Activated CD4-positive, alpha-beta T cell treated with anti-CD3 and anti-CD28 coated beads, Interleukin-2, Interleukin-4, amounts not matched to agents 100 ng/mL and 50 ng/mL, durations not matched to agents 16 hours and 8 hours (primary cell): ENCODE data around the gene IRF4.

Source experiments
- DNase-seq: peaks from one replicate; pipeline ENCODE4 v3.0.0-alpha.2; 2020; ENCODE audit warnings: low spot score

IRF4 gene

DNA sequence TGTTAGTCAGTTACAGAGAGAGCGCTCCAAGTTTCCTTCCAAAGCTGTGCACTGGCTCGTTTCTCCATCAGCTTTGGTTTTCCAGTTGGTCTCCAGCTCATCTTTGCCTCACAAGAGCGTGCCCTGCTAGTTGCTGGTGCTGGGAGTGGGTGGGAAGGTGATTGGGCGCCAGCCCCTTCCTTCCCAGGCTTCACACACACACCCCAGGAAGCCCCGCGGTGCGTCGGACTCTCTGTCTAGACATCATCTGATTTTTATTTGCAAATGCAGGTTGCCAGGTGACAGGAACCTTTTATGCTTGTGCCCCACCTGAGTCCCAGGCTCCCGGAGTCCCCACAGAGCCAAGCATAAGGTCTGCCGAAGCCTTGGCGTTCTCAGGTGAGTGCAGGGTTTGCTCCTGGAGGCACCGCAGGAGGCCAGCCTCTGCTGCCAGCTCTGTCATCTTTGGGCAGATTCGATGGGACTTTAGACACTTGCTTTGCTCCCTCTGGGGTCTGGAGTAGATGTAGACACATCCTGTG, 7.1 kb downstream of the IRF4 start:
- no peak for DNase-seq

DNA sequence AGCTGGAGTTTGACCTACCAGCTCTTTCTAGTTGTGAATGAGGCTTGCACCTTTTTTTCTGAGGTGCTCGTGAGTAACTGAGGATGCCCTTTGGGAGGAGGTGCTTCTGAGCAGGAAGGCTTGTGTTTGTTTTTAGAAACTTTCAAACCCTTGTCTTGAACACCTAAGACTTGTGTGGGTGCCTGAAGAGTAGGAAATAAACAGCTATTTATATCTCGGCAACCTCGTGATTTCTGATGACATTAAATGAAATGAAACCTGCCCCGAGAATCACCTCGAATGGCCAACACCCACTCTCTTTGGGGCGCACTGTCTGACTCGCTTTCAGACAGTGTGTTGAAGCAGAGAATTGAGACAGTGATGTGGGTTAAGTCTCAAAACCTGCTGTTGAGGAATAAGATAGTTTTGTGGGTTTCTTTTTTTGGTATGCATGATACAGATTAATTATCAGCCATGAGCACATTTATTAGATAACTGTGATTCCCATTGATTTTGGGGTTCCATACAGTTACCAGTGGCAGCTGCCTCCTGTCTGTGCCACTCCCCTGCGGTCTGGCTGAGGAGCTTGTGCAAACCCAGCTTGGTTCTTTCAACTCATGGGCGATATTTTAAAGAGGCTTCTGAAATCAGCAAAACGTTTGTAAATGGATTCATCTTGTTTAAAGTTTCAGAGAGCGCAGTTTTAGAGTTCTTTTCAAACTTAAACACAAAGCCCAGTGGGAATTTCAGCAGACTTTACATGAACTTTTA, 8.4 kb downstream of the IRF4 start:
- DNase-seq = peak; percentile 53

DNA sequence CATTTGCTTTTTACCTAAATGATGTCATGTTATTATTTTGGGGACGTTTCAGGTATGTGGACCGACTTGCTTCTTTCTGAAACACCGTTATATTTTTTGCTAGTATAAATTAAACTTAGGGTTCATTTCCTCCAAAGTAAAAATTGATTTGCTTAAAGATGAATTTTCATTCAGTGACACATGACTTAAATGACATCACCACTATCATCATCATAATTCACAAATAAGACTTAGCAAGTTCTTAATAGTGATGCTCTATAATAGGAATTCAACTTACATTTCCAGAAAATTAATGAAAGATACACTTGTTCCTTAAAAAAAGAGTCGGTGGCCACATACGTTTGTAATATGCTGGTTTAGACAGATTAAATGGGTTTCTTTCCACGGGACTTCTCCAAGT, 9.3 kb downstream of the IRF4 start:
- no peak for DNase-seq

DNA sequence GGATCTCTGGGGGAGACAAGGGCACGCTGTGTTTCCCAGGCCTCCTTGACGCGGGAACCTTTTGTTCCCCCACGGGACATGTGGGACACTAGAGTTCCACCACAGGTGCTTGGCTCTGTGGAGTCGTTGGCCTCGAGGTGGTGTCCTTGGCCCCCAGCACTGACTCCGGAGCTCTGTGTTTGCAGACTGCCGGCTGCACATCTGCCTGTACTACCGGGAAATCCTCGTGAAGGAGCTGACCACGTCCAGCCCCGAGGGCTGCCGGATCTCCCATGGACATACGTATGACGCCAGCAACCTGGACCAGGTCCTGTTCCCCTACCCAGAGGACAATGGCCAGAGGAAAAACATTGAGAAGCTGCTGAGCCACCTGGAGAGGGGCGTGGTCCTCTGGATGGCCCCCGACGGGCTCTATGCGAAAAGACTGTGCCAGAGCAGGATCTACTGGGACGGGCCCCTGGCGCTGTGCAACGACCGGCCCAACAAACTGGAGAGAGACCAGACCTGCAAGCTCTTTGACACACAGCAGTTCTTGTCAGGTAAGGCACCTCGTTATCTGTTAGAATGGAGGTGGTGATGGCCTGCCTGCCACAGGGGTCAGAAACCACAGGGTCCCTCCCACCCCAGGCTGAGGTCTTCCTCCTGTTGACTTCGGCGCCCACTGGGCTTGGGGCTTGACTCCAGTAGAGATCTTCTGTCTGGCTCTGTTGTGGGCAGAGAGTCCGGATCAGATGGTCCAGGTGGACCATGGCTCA, 9.9 kb downstream of the IRF4 start:
- DNase-seq = no peak

DNA sequence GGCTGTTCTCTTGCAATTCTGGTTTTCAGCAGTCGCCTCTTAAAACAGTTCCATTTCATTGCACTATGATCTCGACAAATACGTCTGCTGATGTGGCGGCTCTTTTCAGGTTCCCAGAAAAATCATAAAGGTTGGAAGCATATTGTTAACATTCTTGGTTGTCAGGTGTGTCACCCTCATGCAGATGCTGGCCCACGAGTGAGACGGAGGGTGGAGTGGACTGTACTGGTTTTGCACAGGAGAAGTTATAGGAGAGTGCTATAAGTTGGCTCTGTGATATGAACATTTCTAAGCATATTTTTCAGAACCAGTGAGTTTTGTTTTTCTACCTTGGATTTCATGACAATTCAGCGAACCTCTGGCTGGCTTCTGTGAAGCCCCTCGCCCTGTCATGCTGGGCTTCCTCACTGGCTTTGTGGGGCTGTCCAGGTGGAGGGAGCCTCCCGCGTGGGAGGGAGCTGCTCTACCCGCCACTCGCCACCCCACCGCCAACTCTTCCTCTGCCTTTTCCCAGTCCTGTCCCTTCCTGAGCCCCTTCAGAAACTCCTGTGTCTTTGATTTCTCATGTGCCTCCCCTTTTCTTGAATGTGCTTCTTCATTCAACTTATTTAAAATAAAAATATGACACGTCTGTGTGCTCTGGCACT, 10.6 kb downstream of the IRF4 start:
- DNase-seq = no peak

DNA sequence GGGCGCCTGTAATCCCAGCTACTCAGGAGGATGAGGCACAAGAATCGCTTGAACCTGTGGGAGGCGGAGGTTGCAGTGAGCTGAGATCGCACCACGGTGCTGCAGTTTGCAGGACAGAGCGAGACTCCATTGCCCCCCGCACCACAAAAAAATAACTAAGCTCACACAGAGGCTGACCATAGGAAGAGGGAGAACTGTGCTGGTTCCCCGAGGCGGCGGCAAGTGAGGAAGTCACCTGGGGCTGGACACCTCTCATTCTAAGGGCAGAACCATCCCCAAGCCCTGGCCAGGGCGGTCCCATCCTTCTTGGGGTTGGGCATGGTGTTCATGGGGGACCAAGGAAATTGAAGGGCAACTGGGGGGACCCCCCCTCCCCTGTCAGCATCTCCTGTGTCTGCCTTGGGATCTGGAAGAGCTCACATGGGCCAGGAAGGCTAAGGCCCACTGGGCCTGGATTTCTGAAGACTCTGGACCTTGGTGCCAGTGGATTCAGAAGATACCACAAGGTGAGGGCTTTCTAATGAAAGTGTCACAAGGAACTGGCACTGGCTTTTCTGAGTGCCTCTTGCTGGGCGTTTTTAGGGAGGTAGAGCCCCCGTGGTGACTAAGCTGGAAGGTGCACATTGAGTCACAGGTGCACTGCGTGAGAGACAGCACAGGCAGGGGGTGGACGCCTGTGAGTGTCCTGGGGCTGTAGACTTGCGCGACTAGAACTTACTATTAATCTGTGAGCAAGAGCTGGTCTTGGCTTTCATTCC, 11.5 kb downstream of the IRF4 start:
- peak; percentile 74 for DNase-seq

DNA sequence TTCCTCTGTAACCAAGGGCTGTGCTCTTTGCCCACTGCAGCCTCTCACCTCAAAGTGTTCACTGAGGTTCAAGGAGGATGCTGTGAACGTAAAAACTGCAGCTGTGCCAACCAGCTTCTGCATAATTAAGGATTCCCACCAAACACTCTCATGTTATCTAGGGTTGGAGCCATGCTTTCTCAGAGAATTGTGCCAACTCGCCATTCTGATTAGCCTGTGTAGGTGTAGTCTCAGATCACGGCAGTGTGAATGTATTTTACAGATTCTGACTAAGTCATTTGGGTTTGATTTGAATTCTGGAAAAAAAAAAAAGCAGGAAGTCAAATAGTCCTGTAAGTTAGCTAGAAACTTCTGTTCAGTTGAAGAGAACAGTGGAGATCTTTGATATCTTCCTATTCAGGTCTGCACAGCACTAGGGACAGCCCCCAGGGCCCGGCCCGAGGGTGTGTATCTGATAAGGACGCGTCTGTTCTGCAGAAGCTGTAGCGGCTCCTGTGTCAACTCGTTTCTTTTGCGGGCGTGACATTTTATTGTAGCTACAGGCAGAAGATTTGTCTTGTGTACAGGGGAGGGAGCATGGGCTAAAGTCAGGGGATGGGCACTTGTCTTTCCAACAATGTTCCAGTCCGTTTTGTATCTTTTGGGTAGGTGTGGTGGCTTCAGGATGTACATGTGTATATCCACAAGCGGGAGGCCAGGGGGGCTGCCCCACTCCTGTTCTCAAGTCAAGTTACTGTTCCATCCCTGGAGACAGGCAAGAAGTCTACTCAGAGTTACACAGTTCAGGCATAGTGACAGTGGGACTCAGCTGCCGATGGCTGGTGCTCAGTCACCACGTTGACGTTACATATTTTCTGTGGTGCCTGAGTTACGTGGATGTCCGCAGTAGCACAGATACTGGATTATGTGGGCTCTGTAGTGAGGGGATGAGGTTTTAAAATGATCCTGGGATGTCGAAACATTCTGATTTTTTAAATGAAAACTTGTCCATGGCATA, 12.4 kb downstream of the IRF4 start:
- peak; percentile 66 for DNase-seq

DNA sequence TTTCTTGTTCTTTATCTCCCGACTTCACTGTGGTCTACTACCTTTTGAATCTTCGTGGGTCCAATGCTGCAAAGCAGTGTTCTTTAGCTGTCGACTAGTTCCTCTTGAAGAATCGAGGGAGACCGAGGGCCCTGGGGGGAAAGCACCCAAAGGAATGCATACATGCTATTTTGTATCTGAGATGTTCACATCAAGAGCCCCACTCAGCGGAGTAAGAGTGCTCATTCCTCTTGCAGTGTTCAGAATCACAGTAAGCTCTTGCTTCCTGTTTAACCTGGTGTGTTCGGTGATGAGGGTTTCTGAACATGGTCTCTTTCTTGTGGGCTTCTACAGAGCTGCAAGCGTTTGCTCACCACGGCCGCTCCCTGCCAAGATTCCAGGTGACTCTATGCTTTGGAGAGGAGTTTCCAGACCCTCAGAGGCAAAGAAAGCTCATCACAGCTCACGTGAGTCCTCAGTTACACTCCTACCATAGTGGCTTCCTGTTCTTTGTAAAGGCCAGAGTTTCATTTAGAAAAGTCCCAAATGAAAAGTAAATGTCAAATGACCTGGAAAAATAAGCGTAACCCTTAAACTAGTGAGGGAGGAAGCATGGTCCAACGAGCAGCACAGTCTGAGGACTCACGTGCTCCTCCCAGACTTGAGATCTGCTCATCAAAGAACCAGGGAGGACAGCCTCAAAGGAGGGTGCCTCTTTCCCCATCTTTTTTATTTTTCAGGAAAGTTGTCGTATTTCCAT, 13.3 kb downstream of the IRF4 start:
- DNase-seq = no peak

DNA sequence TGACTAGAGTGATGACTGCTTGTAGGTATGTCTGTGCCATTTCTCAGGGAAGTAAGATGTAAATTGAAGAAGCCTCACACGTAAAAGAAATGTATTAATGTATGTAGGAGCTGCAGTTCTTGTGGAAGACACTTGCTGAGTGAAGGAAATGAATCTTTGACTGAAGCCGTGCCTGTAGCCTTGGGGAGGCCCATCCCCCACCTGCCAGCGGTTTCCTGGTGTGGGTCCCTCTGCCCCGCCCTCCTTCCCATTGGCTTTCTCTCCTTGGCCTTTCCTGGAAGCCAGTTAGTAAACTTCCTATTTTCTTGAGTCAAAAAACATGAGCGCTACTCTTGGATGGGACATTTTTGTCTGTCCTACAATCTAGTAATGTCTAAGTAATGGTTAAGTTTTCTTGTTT, 16.6 kb downstream of the IRF4 start:
- DNase-seq = no peak

DNA sequence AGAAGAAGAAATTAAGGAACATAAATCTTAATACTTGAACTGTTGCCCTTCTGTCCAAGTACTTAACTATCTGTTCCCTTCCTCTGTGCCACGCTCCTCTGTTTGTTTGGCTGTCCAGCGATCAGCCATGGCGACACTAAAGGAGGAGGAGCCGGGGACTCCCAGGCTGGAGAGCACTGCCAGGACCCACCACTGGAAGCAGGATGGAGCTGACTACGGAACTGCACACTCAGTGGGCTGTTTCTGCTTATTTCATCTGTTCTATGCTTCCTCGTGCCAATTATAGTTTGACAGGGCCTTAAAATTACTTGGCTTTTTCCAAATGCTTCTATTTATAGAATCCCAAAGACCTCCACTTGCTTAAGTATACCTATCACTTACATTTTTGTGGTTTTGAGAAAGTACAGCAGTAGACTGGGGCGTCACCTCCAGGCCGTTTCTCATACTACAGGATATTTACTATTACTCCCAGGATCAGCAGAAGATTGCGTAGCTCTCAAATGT, 17.1 kb downstream of the IRF4 start:
- no peak for DNase-seq

DNA sequence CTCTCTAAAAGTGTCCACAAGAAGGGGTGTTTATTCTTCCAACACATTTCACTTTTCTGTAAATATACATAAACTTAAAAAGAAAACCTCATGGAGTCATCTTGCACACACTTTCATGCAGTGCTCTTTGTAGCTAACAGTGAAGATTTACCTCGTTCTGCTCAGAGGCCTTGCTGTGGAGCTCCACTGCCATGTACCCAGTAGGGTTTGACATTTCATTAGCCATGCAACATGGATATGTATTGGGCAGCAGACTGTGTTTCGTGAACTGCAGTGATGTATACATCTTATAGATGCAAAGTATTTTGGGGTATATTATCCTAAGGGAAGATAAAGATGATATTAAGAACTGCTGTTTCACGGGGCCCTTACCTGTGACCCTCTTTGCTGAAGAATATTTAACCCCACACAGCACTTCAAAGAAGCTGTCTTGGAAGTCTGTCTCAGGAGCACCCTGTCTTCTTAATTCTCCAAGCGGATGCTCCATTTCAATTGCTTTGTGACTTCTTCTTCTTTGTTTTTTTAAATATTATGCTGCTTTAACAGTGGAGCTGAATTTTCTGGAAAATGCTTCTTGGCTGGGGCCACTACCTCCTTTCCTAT, 17.9 kb downstream of the IRF4 start:
- DNase-seq = no peak

DNA sequence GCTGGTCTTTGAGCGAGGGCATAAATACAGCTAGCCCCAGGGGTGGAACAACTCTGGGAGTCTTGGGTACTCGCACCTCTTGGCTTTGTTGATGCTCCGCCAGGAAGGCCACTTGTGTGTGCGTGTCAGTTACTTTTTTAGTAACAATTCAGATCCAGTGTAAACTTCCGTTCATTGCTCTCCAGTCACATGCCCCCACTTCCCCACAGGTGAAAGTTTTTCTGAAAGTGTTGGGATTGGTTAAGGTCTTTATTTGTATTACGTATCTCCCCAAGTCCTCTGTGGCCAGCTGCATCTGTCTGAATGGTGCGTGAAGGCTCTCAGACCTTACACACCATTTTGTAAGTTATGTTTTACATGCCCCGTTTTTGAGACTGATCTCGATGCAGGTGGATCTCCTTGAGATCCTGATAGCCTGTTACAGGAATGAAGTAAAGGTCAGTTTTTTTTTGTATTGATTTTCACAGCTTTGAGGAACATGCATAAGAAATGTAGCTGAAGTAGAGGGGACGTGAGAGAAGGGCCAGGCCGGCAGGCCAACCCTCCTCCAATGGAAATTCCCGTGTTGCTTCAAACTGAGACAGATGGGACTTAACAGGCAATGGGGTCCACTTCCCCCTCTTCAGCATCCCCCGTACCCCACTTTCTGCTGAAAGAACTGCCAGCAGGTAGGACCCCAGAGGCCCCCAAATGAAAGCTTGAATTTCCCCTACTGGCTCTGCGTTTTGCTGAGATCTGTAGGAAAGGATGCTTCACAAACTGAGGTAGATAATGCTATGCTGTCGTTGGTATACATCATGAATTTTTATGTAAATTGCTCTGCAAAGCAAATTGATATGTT, 19.2 kb downstream of the IRF4 start:
- no peak for DNase-seq

DNA sequence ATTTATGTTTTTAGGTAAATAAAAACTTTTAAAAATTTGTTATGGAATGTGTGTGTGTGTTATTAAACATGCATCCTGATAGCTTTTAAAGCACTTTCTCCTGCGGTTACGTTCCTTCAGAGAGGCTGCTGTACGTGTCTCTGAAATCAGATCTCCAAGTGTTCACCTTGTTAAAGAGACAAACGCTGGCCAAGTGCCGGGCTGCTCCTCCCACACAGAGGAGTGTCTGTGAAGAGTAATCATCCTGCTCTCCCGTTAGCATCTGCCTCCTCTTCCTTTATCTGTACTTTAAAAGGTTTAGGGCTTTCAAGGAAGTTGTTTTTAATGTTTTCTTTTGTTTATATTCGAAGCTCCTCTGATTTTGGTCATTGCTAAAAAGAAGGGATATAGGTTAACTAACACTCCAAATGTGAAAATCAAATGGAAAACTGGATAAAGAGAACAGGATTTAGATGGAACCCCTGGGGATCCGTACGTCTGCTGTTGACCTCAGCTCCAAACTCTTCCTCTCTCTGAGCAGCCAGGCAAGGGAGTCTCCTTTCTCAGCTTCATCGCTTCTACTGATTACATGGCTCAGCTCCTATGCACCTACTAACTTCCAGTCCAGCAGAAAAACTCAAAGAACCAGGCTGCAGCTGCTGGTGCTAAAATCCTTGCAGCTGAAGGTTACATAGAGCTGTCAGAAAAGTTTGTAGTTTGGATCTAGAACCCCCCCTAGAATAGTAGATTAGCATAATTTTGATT, 20.0 kb downstream of the IRF4 start:
- DNase-seq = no peak

DNA sequence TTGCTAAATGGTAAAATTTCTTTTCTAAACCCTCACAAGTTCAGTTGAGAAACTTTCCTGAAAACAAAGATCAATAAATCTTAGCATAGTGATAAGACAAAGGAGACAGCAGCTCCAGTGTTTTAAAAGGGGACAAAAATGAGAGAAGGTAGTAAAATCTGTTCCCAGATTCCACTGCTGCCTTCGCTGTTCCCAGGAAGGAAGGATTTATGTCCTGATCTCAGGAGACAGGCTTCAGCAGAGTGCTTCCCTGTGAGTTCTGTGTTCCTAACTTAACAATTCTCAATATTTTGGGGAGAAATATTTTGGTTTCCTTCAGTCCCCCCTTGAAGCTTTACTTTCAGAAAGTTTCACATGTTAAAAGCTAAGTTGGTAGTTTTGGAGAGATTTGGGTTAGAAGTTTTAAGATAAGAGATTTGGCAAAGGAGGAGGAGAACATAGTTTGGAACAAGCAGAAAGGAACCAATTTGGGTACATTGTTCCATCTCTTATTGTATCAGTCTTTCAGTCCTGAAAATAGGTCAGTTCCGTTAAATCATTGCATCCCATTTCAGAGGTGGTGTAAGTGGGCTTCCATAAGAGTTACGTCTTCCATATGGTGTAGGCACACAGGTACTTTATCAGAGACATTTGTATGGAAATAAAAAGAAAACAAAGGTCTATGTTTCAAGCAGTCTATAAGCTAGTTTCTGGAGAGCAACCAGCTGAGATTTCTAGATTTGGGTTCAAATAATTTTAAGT, 20.8 kb downstream of the IRF4 start:
- no peak for DNase-seq

DNA sequence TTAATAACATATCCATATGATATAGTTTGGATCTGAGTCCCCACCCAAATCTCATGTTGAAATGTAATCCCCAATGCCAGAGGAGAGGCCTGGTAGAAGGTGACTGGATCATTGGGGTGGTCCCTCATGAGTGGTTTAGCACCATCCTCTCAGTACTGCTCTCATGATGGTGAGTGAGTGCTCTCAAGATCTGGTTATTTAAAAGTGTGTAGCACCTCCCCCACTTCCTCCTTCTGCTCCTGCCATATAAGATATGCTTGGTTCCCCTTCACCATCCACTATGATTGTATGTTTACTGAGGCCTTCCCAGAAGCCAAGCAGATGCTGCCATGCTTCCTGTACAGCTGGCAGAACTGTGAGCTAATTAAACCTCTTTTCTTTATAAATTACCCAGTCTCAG, 22.9 kb downstream of the IRF4 start:
- DNase-seq = no peak

DNA sequence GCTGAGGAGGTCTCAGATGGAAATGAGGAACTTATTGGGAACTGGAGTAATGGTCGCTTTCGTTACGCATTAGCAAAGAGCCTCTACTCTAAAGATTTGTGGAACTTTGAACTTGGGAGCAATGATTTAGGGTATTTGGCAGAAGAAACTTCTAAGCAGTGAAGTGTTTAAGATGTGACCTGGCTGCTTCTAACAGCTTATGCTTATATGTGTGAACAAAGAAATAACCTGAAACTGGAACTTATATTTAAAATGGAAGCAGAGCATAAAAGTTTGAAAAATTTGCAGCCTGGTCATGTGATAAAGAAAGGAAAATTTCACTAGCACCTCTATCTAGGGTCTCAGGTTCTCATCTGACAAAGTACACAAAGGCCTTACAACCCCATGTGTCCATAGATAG, 23.5 kb downstream of the IRF4 start:
- DNase-seq = no peak

DNA sequence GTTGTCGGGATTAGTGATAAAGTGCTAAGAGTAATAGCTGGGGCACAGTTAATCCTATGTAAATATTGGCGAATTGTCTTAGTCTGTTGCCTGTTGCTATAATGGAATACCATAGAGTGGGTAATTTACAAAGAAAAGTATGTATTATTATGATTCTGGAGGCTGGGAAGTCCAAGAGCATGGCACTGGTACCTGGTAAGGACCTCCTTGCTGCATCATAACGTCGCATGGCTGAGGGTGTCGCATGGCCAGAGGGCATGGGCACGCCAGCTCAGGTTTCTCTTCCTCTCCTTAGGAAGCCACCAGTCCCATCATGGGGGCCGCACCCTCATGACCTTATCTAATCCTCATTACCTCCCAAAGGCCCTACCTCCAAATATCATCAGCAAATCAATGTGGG, 29.7 kb downstream of the IRF4 start:
- no peak for DNase-seq
